CD14-positive monocyte (primary cell): Measurements from ENCODE around the gene DKKL1. TPM values are rescaled to one million over a fixed set of nuclear protein-coding genes. Genes with fewer than 3 reads are reported as not detected.

ENCODE experiments used
- DNase-seq, 3 donors: peaks; one replicate each; pipeline ENCODE4 v3.0.0-alpha.2; 2011 to 2022
- H2AFZ ChIP-seq: 2 replicates; pipeline ENCODE4 v1.6.0; 2012; ENCODE audit warnings: mild to moderate bottlenecking, low read depth, low read length, inconsistent platforms; ENCODE audit not compliant: insufficient read depth, poor library complexity, severe bottlenecking
- H3K27ac ChIP-seq, 2 donors: 1 replicate in 1 of 2; 2 replicates in 1 of 2; pipeline ENCODE4 v1.5.1; 2012 to 2013; ENCODE audit warnings: low read length in 2 of 2, control low read depth in 1 of 2, inconsistent platforms in 1 of 2, low read depth in 1 of 2, mild to moderate bottlenecking in 1 of 2
- H3K27me3 ChIP-seq, 2 donors: one replicate each; pipeline versions ENCODE4 v1.6.0 to v1.6.1; 2011 to 2013; ENCODE audit warnings: low read length in 2 of 2; ENCODE audit not compliant: control insufficient read depth in 2 of 2, insufficient read depth in 2 of 2
- H3K36me3 ChIP-seq, 2 donors: replicated peaks in 1 of 2; 1 replicate in 1 of 2; 2 replicates in 1 of 2; pipeline versions ENCODE4 v1.5.1 to v1.6.1; 2012 to 2013; ENCODE audit warnings: low read length in 2 of 2, control low read depth in 1 of 2, inconsistent platforms in 1 of 2, mild to moderate bottlenecking in 1 of 2; ENCODE audit not compliant: insufficient read depth in 2 of 2, control insufficient read depth in 1 of 2
- H3K4me1 ChIP-seq, 2 donors: 1 replicate in 1 of 2; 2 replicates in 1 of 2; pipeline versions ENCODE4 v1.5.1 to v1.6.1; 2012 to 2013; ENCODE audit warnings: low read length in 2 of 2, control low read depth in 1 of 2, inconsistent platforms in 1 of 2, mild to moderate bottlenecking in 1 of 2, moderate library complexity in 1 of 2; ENCODE audit not compliant: insufficient read depth in 2 of 2, control insufficient read depth in 1 of 2
- H3K4me2 ChIP-seq: replicated peaks from 2 replicates; pipeline ENCODE3; 2012; ENCODE audit warnings: low read length, moderate library complexity, mild to moderate bottlenecking; ENCODE audit not compliant: poor library complexity, severe bottlenecking; ENCODE audit errors: extremely low read depth
- H3K4me3 ChIP-seq, 3 experiments: fragments of 200-600 bp in 1 of 3; sonication (generic) in 1 of 3; replicated peaks in 1 of 3; 1 replicate in 2 of 3; 2 replicates in 1 of 3; pipeline ENCODE4 v1.5.1; 2011 to 2013; ENCODE audit warnings: low read length in 3 of 3, mild to moderate bottlenecking in 3 of 3, control low read depth in 2 of 3, low read depth in 2 of 3, inconsistent platforms in 1 of 3, moderate library complexity in 1 of 3
- H3K79me2 ChIP-seq: 2 replicates; pipeline ENCODE4 v1.6.0; 2012; ENCODE audit warnings: mild to moderate bottlenecking, control low read depth, inconsistent platforms, low read length, moderate library complexity; ENCODE audit not compliant: insufficient read depth
- H3K9ac ChIP-seq: 2 replicates; pipeline ENCODE4 v1.6.0; 2017; ENCODE audit warnings: low read length, mild to moderate bottlenecking; ENCODE audit not compliant: insufficient read depth, poor library complexity, severe bottlenecking
- H3K9me3 ChIP-seq, 2 donors: replicated peaks in 1 of 2; 1 replicate in 1 of 2; 2 replicates in 1 of 2; pipeline versions ENCODE4 v1.5.1 to v1.6.1; 2012 to 2013; ENCODE audit warnings: low read length in 2 of 2, control low read depth in 1 of 2; ENCODE audit not compliant: control insufficient read depth in 1 of 2, insufficient read depth in 1 of 2
- H4K20me1 ChIP-seq: 2 replicates; pipeline ENCODE4 v1.6.0; 2012; ENCODE audit warnings: mild to moderate bottlenecking, low read length, control low read depth, moderate library complexity; ENCODE audit not compliant: insufficient read depth
- H3K27ac Mint-ChIP-seq, 7 donors: one replicate each; pipeline ENCODE4 v1.8.0; 2020; ENCODE audit warnings: mild to moderate bottlenecking in 7 of 7, mixed read lengths in 7 of 7, moderate library complexity in 6 of 7, inconsistent platforms in 2 of 7
- H3K27me3 Mint-ChIP-seq, 3 donors: one replicate each; pipeline ENCODE4 v1.8.0; 2021 to 2022; ENCODE audit warnings: low read depth in 3 of 3, mild to moderate bottlenecking in 3 of 3, mixed read lengths in 3 of 3, moderate library complexity in 3 of 3, inconsistent platforms in 1 of 3
- H3K36me3 Mint-ChIP-seq, 2 donors: one replicate each; pipeline ENCODE4 v1.8.0; 2020; ENCODE audit warnings: mixed read lengths in 2 of 2, inconsistent platforms in 1 of 2, mild to moderate bottlenecking in 1 of 2
- H3K4me1 Mint-ChIP-seq: one replicate; pipeline ENCODE4 v1.8.0; 2020; ENCODE audit warnings: mild to moderate bottlenecking, mixed read lengths
- H3K4me3 Mint-ChIP-seq, 2 donors: one replicate each; pipeline ENCODE4 v1.8.0; 2020; ENCODE audit warnings: mild to moderate bottlenecking in 2 of 2, mixed read lengths in 2 of 2, moderate library complexity in 1 of 2
- H3K9me3 Mint-ChIP-seq, 7 donors: one replicate each; pipeline ENCODE4 v1.8.0; 2020 to 2022; ENCODE audit warnings: mixed read lengths in 7 of 7, mild to moderate bottlenecking in 6 of 7, moderate library complexity in 6 of 7, inconsistent platforms in 2 of 7
- CTCF ChIP-seq: fragments of 200-600 bp; IDR thresholded peaks from one replicate; pipeline ENCODE4 v1.8.0; 2022; ENCODE audit warnings: antibody characterized with exemption, mild to moderate bottlenecking
- WGBS: methylation state at CpG from one replicate; pipeline ENCODE4 v1.1.5; 2013; ENCODE audit warnings: missing lambda C conversion rate; ENCODE audit not compliant: insufficient coverage; 5-methylcytosine and 5-hydroxymethylcytosine counted together
- intact Hi-C, 2 donors: fragments of 100-400 bp; cut with micrococcal nuclease; formaldehyde crosslinking; loops; one replicate each; pipeline versions ENCODE4 v1.15.0 to v1.15.1; 2023
- polyA plus RNA-seq, 3 donors: library from polyadenylated mRNA; depleted of rRNA in 1 of 3; unstranded in 2 of 3; stranded (reverse) in 1 of 3; fragments of 300-500 nt in 2 of 3; fragments of >200 nt in 1 of 3; fragmentation: Illumina TruSeq in 2 of 3; gene quantifications; 1 replicate in 2 of 3; 2 replicates in 1 of 3; pipeline ENCODE4 v1.2.3, GENCODE V29; 2012 to 2021

The DKKL1 gene
- polyA plus RNA-seq, 3 donors = not detected

- Mint-ChIP-seq H3K36me3 (peaks cover 24 to 40% of the 10 kb centered on the region in 2 donors), H3K4me3 (no peak overlapping the region), H3K9me3 (peaks cover 0 to 6% (median 0%) of the 10 kb centered on the region in 7 donors), H3K27ac (peak overlapping the region in 3 of 7 donors; percentile 16 to 82 (median 35)), H3K4me1 (peaks cover 32% of the 10 kb centered on the region), H3K27me3 (peaks cover 0 to 3% (median 0%) of the 10 kb centered on the region in 3 donors)
- 92% methylated on average over 8 of the region's 11 CpGs for WGBS
- no peak overlapping the region for H3K4me3 ChIP-seq
- no peak overlapping the region for H3K4me2 ChIP-seq
- peaks cover 21% of the 10 kb centered on the region for H3K79me2 ChIP-seq
- intact Hi-C loops = no loop called here
- DNase-seq = no peak
- no peak overlapping the region for H2AFZ ChIP-seq
- H3K36me3 ChIP-seq = peaks cover 22 to 40% of the 10 kb centered on the region in 2 donors
- peaks cover 39% of the 10 kb centered on the region for H4K20me1 ChIP-seq
- TF ChIP-seq CTCF = no peak
- no peaks in the 10 kb centered on the region for H3K27me3 ChIP-seq
- no peak overlapping the region for H3K27ac ChIP-seq
- no peak overlapping the region for H3K9ac ChIP-seq
- peaks cover 14 to 34% of the 10 kb centered on the region in 2 donors for H3K4me1 ChIP-seq
- H3K9me3 ChIP-seq = no peaks in the 10 kb centered on the region
Measured at GRCh38 chr19:49340865-49341718, 22.6 kb upstream of the DKKL1 start.

GRCh38 chr19:49342291-49342721 is 21.4 kb upstream of the DKKL1 start:
- H3K4me3 ChIP-seq = no peak overlapping the region
- no peak overlapping the region for H3K9ac ChIP-seq
- H3K36me3 ChIP-seq = peaks cover 19 to 34% of the 10 kb centered on the region in 2 donors
- no peak overlapping the region for H3K4me3 Mint-ChIP-seq
- H3K27ac ChIP-seq = no peak overlapping the region
- no peak overlapping the region for H3K4me2 ChIP-seq
- peaks cover 21% of the 10 kb centered on the region for H3K4me1 Mint-ChIP-seq
- peak overlapping the region in 3 of 7 donors; percentile 5 to 71 (median 65) for H3K27ac Mint-ChIP-seq
- H4K20me1 ChIP-seq = peaks cover 33% of the 10 kb centered on the region
- 93% methylated on average over 8 of the region's 11 CpGs for WGBS
- no peak for DNase-seq
- no peak for TF ChIP-seq CTCF
- intact Hi-C loops = no loop called here
- H3K9me3 Mint-ChIP-seq = peaks cover 0 to 6% (median 0%) of the 10 kb centered on the region in 7 donors
- H3K36me3 Mint-ChIP-seq = peaks cover 22 to 34% of the 10 kb centered on the region in 2 donors
- H2AFZ ChIP-seq = no peak overlapping the region
- H3K9me3 ChIP-seq = no peaks in the 10 kb centered on the region
- H3K79me2 ChIP-seq = peaks cover 8% of the 10 kb centered on the region
- peaks cover 0 to 3% (median 0%) of the 10 kb centered on the region in 3 donors for H3K27me3 Mint-ChIP-seq
- H3K27me3 ChIP-seq = no peaks in the 10 kb centered on the region
- peaks cover 2 to 22% of the 10 kb centered on the region in 2 donors for H3K4me1 ChIP-seq
